GOT3 (cell line): Measurements from ENCODE around the gene FGF7.
"Not testable (repeated sequence)": the region's sequence is repeated elsewhere in the genome, so short reads cannot be mapped to it uniquely, and the experiment has no call there.

Source experiments
- DNase-seq: peaks from one replicate; lab custom pipeline; 2025; ENCODE audit warnings: mixed read lengths; lab: John Stamatoyannopoulos, UW

The FGF7 gene

GRCh38 chr15:49495993-49496753 lies 73.1 kb downstream of the FGF7 start:
- no peak for DNase-seq

GRCh38 chr15:49501586-49501985 lies 78.5 kb downstream of the FGF7 start:
- no peak for DNase-seq

GRCh38 chr15:49506341-49506740 lies 83.3 kb downstream of the FGF7 start:
- DNase-seq, result no peak

- DNase-seq, result no peak
Measured at GRCh38 chr15:49507261-49507660, 84.2 kb downstream of the FGF7 start.

- DNase-seq, result not testable (repeated sequence)
Measured at GRCh38 chr15:49512739-49513138, 89.7 kb downstream of the FGF7 start.

GRCh38 chr15:49521802-49522201 lies 98.8 kb downstream of the FGF7 start:
- no peak for DNase-seq

- DNase-seq, result no peak
Measured at GRCh38 chr15:49528289-49528688, 105.2 kb downstream of the FGF7 start.

GRCh38 chr15:49530092-49530491 lies 107.0 kb downstream of the FGF7 start:
- DNase-seq, result no peak
